ENCODE results near the gene CCDC88B.

- TF ChIP-seq TAF1 (IDR thresholded peaks at IDR 0.05; ENCODE audit: borderline replicate concordance, insufficient read depth, low read length) (no peak), REST (IDR thresholded peaks at IDR 0.05; ENCODE audit: insufficient read depth in 1 of 2, low read depth in 2 of 2, low read length in 2 of 2) (no peak)
Observed at GRCh38 chr11:64304032-64304315, 36.0 kb upstream of the CCDC88B start.

Data from PFSK-1 (cell line).